GM21515 (cell line): ENCODE results near the gene MAPK8IP1.
A peak's percentile ranks its signal among the peaks of the same experiment; 100 is the strongest.

Experiments used
- ATAC-seq: cut with Tn5 transposase; IDR thresholded peaks from one replicate; pipeline ENCODE4 v1.9.1; 2021; ENCODE audit not compliant: unreplicated experiment

The MAPK8IP1 gene

DNA sequence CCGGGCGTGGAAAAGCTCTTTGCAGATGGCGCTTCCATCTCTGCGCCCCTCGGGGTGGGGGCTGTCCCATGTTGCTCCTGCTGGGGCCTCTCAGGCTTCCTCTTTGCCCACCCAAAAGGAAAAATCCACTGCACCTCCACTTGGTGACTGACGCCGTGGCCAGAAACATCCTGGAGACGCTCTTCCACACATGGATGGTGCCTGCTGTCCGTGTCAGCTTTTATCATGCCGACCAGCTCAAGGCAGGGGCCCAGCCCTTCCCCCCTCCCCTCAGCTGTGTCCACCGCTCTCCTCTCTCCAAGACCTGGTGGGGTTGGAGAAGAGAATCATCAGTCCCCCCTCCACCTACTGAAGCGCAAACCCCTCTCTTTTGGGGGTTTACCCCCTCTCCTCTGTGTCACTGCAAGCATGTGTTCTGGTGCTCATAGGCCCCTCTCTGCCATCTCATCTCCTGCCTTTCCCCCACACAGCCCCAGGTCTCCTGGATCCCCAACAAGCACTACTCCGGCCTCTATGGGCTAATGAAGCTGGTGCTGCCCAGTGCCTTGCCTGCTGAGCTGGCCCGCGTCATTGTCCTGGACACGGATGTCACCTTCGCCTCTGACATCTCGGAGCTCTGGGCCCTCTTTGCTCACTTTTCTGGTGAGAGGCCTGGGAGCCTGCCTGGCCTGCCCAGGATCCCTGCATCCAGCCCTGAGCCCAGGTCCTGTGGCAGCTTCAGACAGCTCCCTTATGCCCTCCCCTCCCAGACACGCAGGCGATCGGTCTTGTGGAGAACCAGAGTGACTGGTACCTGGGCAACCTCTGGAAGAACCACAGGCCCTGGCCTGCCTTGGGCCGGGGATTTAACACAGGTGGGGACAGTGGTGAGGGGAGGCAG, 38.8 kb downstream of the MAPK8IP1 start:
- no peak for ATAC-seq

DNA sequence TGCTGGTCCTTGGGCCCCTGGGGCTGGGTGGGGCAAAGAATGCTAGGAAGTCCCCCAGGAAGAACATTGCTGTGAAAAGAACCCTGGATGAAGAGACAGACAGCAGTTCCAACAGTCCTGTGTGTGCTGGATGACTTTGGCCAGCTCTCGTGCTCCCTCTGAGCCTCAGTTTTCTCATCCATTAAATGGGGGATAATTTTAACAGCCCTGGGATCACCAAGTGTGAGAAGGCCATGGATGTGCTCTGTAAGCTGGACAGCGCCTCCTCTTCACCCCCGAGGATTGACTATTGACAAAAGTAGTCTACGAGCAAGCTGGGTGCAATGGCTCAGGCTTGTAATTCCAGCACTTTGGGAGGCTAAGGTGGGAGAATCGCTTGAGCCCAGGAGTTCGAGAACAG, 39.5 kb downstream of the MAPK8IP1 start:
- ATAC-seq = no peak

DNA sequence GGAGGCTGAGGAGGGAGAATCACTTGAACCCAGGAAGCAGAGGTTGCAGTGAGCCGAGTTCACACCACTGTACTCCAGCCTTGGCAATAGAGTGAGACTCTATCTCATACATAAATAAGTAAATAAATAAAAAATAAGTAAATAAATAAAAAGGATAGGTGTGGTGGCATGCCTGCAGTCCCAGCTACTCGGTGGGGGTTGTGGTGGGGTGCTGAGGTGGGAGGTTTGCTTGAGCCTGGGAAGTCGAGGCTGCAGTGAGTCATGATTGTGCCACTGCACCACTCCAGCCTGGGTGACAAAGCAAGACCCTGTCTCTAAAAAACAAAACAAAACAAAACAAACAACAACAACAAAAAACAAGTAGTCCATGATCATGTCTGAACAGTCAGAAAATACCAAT, 40.1 kb downstream of the MAPK8IP1 start:
- ATAC-seq = no peak

DNA sequence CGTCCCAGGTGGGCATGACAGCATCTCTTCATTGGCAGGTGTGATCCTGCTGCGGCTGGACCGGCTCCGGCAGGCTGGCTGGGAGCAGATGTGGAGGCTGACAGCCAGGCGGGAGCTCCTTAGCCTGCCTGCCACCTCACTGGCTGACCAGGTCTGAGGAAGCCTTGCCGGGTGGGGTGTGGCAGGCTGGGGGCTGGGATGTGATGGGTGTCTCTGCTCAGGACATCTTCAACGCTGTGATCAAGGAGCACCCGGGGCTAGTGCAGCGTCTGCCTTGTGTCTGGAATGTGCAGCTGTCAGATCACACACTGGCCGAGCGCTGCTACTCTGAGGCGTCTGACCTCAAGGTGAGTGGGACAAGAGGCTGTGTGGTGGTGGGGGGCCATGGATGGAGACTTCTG, 40.5 kb downstream of the MAPK8IP1 start:
- no peak for ATAC-seq

DNA sequence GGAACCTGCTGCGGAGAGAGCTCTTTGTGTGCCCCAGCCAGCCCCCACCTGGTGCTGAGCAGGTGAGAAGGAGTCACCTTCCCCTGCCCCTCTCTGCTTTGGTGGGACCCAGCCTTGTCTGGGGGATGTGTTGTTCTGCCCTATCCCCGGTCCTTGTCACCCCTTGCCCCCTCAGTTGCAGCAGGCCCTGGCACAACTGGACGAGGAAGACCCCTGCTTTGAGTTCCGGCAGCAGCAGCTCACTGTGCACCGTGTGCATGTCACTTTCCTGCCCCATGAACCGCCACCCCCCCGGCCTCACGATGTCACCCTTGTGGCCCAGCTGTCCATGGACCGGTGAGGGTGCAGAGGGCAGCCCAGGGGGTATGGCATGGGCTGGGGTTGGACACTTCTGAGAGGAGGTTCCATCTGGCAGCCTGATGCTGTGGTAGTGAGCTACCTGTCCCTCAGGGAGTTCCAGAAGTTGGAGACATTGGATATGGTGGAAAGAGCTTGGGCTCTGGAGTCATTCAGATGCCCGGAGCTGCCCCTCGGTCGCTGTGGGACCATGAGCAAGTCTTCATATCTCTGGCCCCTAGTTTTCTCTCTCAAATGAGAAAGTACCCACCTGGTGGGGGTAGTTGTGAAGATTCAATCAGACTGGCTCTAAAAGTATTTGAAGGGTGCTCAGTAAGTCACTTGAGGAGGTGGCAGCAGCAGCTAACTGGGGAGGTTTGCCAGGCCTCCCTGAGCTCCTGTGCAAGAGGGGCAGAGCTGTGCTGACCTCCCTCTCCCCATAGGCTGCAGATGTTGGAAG, 41.3 kb downstream of the MAPK8IP1 start:
- no peak for ATAC-seq

DNA sequence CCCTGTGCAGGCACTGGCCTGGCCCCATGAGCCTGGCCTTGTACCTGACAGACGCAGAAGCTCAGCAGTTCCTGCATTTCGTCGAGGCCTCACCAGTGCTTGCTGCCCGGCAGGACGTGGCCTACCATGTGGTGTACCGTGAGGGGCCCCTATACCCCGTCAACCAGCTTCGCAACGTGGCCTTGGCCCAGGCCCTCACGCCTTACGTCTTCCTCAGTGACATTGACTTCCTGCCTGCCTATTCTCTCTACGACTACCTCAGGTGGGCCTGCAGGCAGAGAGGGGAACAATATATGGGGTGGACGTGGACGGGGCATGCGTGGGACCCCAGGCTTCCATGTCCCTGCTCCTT, 41.9 kb downstream of the MAPK8IP1 start:
- ATAC-seq = no peak

DNA sequence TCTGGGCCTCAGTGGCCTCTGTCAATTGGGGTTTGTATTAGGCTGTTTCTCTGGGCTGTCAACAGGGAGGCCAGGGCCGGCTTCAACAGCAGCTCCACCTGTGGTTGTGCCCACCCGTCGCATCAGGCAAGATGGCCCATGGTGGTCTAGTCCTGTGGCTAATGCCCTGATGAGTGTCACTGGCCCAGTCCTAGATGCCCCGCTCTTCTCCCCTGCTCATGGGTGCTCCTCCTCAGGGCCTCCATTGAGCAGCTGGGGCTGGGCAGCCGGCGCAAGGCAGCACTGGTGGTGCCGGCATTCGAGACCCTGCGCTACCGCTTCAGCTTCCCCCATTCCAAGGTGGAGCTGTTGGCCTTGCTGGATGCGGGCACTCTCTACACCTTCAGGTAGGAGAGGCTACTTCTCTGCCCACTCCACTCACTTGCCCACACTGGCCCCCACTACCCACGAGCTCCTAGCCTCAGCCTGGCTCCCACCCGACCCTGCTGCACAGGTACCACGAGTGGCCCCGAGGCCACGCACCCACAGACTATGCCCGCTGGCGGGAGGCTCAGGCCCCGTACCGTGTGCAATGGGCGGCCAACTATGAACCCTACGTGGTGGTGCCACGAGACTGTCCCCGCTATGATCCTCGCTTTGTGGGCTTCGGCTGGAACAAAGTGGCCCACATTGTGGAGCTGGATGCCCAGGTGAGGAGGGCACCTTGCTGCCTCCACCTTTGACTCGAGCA, 42.4 kb downstream of the MAPK8IP1 start:
- ATAC-seq = no peak

DNA sequence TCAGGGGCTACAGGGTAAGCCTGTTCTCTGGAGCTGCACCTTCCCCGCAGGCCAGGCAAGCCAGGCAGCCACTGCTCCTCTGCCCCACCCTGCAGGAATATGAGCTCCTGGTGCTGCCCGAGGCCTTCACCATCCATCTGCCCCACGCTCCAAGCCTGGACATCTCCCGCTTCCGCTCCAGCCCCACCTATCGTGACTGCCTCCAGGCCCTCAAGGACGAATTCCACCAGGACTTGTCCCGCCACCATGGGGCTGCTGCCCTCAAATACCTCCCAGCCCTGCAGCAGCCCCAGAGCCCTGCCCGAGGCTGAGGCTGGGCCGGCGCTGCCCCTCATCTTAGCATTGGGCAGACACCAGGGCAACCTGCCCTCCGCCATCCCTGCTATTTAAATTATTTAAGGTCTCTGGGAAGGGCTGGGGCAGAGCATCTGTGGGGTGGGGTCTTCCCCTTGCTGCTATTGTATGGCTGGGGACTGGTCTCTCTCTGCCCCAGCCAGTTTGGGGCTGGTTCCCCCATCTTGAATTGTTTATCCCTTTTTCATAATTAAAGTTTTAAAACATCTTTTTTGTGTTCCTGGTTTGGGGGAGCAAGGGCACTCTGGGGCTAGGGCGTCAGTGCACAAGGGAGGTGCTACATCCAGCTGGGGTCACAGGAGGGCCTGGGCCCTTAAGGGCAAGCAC, 43.2 kb downstream of the MAPK8IP1 start:
- ATAC-seq = no peak

DNA sequence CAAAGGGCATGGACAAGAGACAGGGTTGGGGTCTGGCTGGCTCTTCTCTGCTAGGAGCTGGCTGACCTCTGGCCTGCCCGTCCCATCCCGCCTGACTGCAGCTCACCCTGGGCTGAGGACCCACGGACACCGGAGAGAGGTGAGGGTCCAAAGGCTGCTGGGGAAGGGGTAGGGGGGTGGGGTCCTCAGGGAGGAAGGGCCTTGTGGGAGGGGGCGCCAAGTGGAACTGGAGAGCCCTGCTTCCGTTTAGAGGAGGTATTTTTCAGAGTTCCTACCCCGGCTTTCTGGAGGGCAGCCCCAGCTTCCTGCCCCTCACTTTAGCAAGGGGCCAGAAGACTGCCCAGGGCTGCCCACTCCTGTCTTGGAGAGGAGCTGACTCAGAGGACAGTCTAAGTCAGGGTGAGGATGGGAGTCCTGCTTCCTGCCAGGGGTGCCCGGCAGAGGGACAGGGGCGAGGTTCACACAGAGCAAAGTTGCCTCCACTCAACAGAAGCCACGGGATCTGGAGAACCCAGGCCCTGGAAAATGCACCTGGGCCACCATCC, 44.1 kb downstream of the MAPK8IP1 start:
- ATAC-seq = no peak

DNA sequence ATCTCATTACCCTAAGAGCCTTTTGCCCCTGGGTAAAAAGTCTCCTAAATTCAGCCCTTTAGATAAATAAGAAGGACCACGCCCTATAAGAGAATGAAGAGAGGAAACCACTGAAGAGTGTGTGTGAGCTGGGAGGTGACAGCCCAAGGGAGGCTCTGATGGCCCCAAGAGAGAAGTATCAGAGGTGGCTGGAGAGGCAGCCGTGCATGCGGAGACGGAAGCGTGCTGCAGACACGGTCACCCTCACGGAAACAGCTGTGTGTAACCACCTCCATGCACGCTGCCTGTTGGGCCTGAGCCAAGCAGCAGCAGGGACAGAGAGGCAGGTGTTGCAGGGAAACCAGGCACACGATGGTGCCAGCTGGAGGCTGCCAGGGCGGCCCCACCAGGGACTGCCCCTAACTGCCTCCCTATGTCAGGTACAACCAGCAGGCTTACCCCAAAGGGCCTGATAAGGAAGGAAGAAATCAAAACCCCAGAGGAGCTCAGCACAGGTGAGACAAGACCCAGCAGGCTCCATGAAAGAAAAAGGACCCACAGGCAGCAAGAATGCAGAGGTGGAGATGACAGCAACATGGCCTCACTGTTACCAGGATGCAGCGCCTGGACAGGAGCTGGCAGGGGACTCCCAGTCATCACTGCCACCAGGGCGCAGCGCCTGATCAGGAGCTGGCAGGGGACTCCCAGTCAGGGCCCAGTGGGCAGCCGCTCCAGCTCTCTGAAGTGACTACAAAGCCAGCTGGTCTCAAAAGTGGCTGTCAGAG, 44.8 kb downstream of the MAPK8IP1 start:
- peak; percentile 88 for ATAC-seq

DNA sequence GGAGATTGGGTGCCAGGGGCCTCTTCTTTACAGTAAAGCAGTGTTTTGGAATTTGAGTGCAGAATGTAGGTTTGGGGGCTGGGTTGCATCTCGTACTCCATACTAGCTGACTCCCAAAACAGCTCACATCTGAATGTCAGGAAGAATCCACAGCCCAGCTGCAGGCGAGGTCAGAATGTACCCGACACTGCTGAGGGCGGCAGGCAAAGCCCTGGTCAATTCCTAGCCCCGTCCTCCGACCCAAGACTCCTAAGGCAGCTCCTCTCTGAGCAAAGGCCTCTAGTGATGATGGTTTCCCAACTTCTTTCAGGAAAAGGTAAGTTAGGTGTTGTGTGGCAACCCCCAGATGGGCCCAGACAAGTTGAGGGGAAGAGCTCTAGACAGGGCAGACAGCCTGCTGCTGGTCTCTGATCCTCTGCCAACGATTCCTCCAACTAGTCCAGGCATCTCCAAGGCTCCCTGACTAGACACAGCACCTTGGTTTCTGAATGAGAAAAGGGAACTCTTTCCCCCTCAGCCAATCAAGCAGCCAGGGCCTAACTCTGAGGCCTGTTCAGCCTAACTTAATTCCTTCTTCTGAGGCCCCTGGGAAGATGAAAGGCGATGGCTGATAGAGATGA, 45.6 kb downstream of the MAPK8IP1 start:
- ATAC-seq = no peak

DNA sequence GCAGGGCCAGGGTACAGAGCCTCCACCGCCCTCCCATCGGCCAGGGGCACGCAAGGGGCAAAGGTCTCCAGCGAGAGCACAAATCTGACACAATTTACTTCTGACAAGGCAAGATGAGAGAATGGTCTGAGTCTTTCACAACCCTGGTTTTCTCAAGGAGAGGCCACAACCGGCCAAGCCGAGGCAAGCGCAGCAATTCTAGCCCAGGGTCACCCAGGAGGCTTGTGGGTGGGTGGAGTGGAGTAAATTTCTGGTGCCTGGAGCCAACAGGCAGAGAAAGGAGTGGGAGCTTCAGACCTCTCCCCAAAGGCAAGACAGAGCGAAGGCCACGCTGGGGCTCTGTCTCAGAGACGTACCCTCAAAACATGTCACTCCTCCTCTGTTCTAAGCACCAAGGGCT, 46.3 kb downstream of the MAPK8IP1 start:
- no peak for ATAC-seq

DNA sequence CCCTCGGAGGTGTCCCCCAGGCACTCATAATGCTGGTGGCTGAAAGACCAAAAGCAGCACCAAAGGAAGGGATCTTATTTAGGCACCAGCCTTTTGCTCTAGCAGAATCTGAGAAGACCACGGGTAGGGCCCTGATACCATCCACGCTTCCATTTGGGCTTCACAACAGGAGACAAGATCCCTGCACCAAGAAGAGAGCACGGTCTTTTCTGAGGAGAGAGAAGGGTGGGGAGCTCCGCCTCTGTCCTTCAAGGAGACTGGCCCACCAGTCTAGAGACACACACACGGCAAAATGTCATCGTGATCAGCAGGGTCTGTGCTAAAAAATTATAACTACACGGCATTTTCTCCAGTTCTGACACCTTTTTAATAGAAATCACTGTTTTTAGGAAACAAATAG, 46.8 kb downstream of the MAPK8IP1 start:
- ATAC-seq = no peak

DNA sequence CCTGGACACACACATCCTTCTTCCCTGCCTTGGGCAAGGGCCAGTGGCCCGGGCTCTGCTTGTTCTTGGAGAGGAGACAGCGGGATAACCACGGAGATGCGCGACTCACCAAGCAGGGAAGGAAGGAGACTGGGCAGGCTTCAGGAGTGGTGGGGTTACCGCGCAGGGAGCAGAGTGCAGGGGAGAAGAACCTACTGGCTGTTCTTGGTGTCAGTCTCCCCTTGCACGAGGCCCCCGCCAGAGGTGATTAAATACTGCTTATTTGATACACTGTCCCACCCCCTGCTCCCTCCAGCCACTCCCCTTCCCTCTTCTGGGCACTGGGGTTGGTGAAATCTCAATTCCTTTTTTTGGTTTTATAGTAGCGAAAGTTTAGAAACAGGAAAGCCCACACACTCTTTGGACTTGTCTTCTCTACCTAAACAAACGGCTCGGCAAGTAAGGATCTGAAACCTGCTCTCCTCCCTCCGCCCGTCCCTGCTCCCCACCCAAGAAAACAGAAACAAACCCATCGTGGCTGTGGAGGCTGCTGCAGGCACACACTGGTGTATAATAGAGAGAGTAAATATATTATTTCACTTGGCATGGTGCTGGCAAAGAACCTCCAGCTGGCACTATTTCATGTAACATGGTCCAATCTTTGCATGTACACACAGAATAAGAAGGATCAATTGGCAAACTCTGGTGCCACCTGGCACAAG, 47.8 kb downstream of the MAPK8IP1 start:
- ATAC-seq = peak; percentile 30

DNA sequence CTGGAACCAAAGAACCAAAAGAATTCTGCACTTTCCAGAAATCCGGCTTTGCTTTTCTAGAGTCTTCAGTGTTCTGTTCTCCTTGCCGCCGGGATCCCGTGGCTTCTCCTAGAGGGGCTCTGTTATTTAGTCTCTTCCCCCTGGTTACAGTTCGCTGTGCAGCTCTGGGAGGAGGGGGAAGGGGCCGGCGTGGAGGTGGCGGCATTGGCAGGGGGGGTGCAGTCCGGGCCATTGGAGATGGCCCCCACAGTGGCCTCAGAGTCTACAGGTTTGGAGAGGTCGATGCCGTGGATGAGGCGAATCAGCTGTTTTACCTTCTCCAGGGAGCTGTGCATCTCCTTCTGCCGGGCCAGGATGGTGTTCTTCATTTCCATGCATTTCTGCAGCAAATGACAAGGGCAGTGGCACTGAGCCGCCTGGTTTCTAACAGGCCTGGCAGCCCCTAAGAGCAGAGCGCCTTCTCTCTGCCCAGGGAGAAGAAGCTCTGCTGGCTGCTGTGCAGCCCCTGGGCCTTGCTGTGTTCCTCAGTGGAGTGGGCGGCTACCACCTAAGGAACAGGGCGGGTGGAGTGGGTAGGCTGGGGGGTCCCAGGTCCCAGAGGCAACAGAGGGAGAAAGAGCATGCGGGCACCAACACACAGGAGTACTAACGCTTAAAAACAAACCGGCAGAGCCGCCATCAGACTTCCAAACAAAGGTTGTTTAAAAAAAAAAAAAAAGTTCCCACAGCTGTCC, 48.6 kb downstream of the MAPK8IP1 start:
- ATAC-seq = no peak

DNA sequence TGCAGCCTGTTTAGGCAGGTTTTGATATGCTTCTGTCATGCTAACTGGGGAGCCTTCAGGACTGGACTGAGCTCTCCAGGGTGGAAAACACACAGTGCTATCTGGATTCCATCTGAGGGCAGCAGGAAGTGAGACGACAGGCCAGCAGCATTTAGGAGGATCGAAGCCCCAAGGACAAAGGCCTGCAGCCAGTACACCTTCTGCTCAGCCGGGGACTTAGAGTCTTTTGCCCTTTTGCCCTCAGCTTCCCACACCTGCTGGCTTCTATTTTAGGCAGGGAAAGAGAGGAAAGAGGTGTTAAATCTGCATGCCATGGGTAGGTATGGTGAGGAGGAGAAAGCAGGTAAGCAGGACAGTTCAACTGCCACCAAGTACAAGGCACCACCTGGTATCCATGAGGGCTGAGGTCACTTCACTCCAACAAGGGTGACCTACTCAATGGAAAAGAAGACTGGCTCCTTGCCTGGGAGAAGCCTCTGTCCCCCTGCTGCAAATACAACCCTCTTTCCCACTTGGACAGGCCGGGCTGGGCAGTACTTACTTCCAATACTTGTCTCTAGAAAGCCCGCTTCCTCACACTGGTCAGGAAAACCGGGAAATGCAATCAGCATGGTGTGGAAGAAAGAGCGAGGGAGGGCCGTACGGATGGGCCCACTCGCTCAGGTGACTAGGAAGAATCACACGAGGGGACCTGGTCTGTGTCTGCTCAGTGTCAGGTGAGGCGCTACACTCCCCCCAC, 49.3 kb downstream of the MAPK8IP1 start:
- no peak for ATAC-seq

DNA sequence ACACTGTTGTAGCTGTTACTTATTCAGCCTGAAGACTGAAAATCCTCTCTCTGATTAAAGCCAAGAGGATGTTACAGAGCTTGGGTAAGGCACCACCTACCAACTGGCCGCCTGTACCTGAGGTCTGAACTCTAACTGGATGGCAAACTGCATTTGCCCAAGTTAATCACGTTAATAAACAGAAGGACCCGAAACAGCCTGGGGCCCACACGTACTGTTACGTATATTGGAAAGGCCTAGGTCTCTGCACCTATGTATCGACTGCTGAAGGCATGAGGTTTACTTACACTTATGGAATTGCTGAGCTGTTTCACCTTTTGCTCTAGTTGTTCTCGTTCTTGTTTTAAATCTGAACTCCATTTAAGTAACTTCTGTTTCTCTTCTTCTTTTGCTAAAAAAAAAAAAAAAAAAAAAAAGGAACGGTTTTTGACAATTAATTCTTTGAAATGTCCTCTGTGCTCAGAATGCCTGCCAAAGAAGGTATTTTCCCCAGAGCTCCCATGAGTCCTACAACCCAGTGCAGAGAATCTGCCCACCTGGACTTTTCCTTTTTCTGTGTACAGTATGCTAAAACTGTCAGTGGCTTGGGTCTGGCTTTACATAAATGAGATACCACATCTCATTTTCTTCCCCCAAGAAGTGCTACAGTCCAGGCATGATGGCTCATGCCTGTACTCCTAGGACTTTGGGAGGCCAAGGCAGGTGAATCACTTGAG, 50.1 kb downstream of the MAPK8IP1 start:
- no peak for ATAC-seq
